ENCODE data around the gene PARM1. TPM values are rescaled to one million over a fixed set of nuclear protein-coding genes. Genes with fewer than 3 reads are reported as not detected.

PARM1 gene, protein sequence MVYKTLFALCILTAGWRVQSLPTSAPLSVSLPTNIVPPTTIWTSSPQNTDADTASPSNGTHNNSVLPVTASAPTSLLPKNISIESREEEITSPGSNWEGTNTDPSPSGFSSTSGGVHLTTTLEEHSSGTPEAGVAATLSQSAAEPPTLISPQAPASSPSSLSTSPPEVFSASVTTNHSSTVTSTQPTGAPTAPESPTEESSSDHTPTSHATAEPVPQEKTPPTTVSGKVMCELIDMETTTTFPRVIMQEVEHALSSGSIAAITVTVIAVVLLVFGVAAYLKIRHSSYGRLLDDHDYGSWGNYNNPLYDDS
- total RNA-seq (100 to 1,000 TPM in 1 of 2 donors, 10 to 100 TPM in 1; 60.2 to 140 TPM), polyA plus RNA-seq (ENCODE audit: insufficient read length in 6 of 6) (10 to 100 TPM; 29.4 to 61.6 (median 48.1) TPM)
- long read RNA-seq, donor 1, full-length matches to known transcripts, result 23 of 89 reads
- long read RNA-seq, donor 1, partial matches to known transcripts, result 66 of 89 reads
- long read RNA-seq, donor 1, other reads (novel, unspliced or antisense), result 0 of 89 reads
- long read RNA-seq, donor 2, full-length matches to known transcripts, result 13 of 28 reads
- long read RNA-seq, donor 2, partial matches to known transcripts, result 15 of 28 reads
- long read RNA-seq, donor 2, other reads (novel, unspliced or antisense), result 0 of 28 reads
- long read RNA-seq, donor 3, full-length matches to known transcripts, result 14 of 14 reads
- long read RNA-seq, donor 3, partial matches to known transcripts, result 0 of 14 reads
- long read RNA-seq, donor 3, other reads (novel, unspliced or antisense), result 0 of 14 reads
- long read RNA-seq, donor 4, full-length matches to known transcripts, result 39 of 48 reads
- long read RNA-seq, donor 4, partial matches to known transcripts, result 3 of 48 reads
- long read RNA-seq, donor 4, other reads (novel, unspliced or antisense), result 6 of 48 reads
- long read RNA-seq, donor 5, full-length matches to known transcripts, result 25 of 62 reads
- long read RNA-seq, donor 5, partial matches to known transcripts, result 37 of 62 reads
- long read RNA-seq, donor 5, other reads (novel, unspliced or antisense), result 0 of 62 reads
- long read RNA-seq, donor 6, full-length matches to known transcripts, result 6 of 12 reads
- long read RNA-seq, donor 6, partial matches to known transcripts, result 6 of 12 reads
- long read RNA-seq, donor 6, other reads (novel, unspliced or antisense), result 0 of 12 reads
- long read RNA-seq, donor 7, full-length matches to known transcripts, result 14 of 14 reads
- long read RNA-seq, donor 7, partial matches to known transcripts, result 0 of 14 reads
- long read RNA-seq, donor 7, other reads (novel, unspliced or antisense), result 0 of 14 reads
- long read RNA-seq, donor 8, full-length matches to known transcripts, result 17 of 39 reads
- long read RNA-seq, donor 8, partial matches to known transcripts, result 22 of 39 reads
- long read RNA-seq, donor 8, other reads (novel, unspliced or antisense), result 0 of 39 reads
- long read RNA-seq, donor 9, full-length matches to known transcripts, result 1 of 1 reads
- long read RNA-seq, donor 9, partial matches to known transcripts, result 0 of 1 reads
- long read RNA-seq, donor 9, other reads (novel, unspliced or antisense), result 0 of 1 reads
- long read RNA-seq, donor 10, full-length matches to known transcripts, result 17 of 20 reads
- long read RNA-seq, donor 10, partial matches to known transcripts, result 1 of 20 reads
- long read RNA-seq, donor 10, other reads (novel, unspliced or antisense), result 2 of 20 reads
- long read RNA-seq, donor 11, full-length matches to known transcripts, result 4 of 4 reads
- long read RNA-seq, donor 11, partial matches to known transcripts, result 0 of 4 reads
- long read RNA-seq, donor 11, other reads (novel, unspliced or antisense), result 0 of 4 reads
- long read RNA-seq, donor 12, full-length matches to known transcripts, result 19 of 77 reads
- long read RNA-seq, donor 12, partial matches to known transcripts, result 58 of 77 reads
- long read RNA-seq, donor 12, other reads (novel, unspliced or antisense), result 0 of 77 reads

DNA sequence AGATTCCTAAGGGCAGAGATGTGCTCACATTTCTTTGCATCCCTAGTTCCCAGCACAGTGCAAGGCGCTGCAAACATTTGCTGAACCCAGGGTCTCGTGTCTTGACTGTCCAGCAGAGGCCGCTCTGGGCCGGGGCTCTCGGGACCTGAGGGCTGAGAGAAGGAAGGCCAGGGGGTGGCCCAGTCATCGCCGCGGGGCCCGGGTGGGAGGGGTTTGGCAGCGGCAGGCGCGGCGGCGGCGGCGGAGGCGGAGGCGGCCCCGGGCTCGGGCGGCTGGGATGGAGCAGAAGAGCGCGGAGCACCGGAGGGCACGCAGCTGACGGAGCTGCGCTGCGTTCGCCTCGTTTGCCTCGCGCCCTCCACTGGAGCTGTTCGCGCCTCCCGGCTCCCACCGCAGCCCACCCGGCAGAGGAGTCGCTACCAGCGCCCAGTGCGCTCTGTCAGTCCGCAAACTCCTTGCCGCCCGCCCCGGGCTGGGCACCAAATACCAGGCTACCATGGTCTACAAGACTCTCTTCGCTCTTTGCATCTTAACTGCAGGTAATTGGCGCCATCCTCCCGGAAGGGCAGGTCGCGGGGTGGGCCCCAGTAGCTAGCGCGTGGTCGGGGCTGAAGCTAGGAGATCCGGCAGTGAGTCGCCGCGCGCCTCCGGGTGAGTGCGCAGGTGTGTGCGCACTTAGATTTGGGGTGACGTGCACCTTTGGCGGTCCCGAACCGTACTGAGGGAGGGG is at the start of gene PARM1:
PARM1 (plus strand) TSS at position 285 of the 730 bp plus-strand sequence; CDS start at position 497, 212 bp downstream.
- ATAC-seq, result peak; percentile 92

GRCh38 chr4:74884266-74884665 is 48.6 kb upstream of the PARM1 start:
- DNase-seq (no peak), ATAC-seq (no peak)
- Histone ChIP-seq H3K4me1 (no peaks in the 10 kb centered on the region), H3K4me3 (no peak overlapping the region), H3K9me3 (no peaks in the 10 kb centered on the region), H3K36me3 (no peaks in the 10 kb centered on the region), H3K27ac (no peak overlapping the region), H3K27me3 (no peaks in the 10 kb centered on the region)
- intact Hi-C loops (cut with DNase I), result no loop called here
- TF ChIP-seq CTCF (IDR thresholded peaks at IDR 0.05), result no peak

More for the DNA sequence above, at the start of gene PARM1:
- intact Hi-C loops (cut with DNase I), result no loop called here
- Histone ChIP-seq H3K4me3 (peak within 1 kb of the TSS; percentile 37 to 53), H3K27me3 (peaks cover 0 to 68% of the 10 kb centered on the region in 2 donors), H3K27ac (peak within 1 kb of the TSS; percentile 45 to 82), H3K9me3 (no peaks in the 10 kb centered on the region), H3K4me1 (peaks cover 0 to 13% of the 10 kb centered on the region in 2 donors), H3K36me3 (no peaks in the 10 kb centered on the region)
- DNase-seq, result peak; percentile 52 to 95 (median 88)
- TF ChIP-seq CTCF (IDR thresholded peaks at IDR 0.05), result peak; percentile 37 to 58

DNA sequence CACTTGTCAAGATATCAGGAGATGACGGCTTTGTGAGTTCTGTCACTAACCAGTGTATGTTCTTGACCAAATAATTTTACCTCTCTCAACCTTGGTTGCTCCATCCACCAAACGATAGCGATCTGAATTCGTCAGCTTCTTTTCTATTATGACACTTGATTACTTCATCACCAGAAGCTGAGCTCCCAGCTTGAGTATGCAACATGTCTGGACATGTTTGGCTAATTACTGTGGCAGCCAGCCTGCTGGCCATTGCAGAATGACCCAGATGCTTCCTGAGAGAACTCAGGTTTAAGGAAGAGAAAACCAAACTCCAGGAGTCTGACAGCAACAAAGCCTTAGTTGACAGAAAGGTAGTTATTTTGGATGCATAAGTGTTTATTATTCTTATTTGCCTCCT is 46.4 kb upstream of the PARM1 start:
- intact Hi-C loops (cut with DNase I), result no loop called here
- no peaks in the 10 kb centered on the region for H3K36me3 ChIP-seq
- H3K27me3 ChIP-seq, result no peaks in the 10 kb centered on the region
- ATAC-seq (no peak), DNase-seq (no peak)
- TF ChIP-seq CTCF (IDR thresholded peaks at IDR 0.05), result no peak
- H3K27ac ChIP-seq, result no peak overlapping the region
- no peaks in the 10 kb centered on the region for H3K4me1 ChIP-seq
- no peak overlapping the region for H3K4me3 ChIP-seq
- H3K9me3 ChIP-seq, result no peaks in the 10 kb centered on the region

- H3K27ac ChIP-seq, result no peak overlapping the region
- H3K4me3 ChIP-seq, result no peak overlapping the region
- DNase-seq (no peak), ATAC-seq (no peak)
- intact Hi-C loops (cut with DNase I), result no loop called here
- H3K36me3 ChIP-seq, result no peaks in the 10 kb centered on the region
- no peaks in the 10 kb centered on the region for H3K9me3 ChIP-seq
- no peak for TF ChIP-seq CTCF (IDR thresholded peaks at IDR 0.05)
- no peaks in the 10 kb centered on the region for H3K4me1 ChIP-seq
- H3K27me3 ChIP-seq, result no peaks in the 10 kb centered on the region
Observed at GRCh38 chr4:74890341-74890740, 42.6 kb upstream of the PARM1 start.
